Sigmoid colon (tissue), 7 donors: ENCODE data around the gene EGFL6. TPM values are rescaled to one million over a fixed set of nuclear protein-coding genes. Genes with fewer than 3 reads are reported as not detected.

Experiments used
- DNase-seq: peaks from one replicate; pipeline ENCODE4 v3.0.0-alpha.2; 2019
- H3K27ac ChIP-seq, 4 donors: fragments of 200-600 bp; sonication (generic); one replicate each; pipeline ENCODE4 v1.5.1; 2016 to 2019; ENCODE audit warnings: mild to moderate bottlenecking in 1 of 4
- H3K27me3 ChIP-seq, 3 donors: fragments of 200-600 bp; sonication (generic); one replicate each; pipeline ENCODE4 v1.5.1; 2019; ENCODE audit warnings: mild to moderate bottlenecking in 1 of 3
- H3K36me3 ChIP-seq, 4 donors: fragments of 200-600 bp; sonication (generic); one replicate each; pipeline ENCODE4 v1.5.1; 2016 to 2019
- H3K4me1 ChIP-seq, 4 donors: fragments of 200-600 bp; sonication (generic); one replicate each; pipeline ENCODE4 v1.5.1; 2017 to 2019
- H3K4me3 ChIP-seq, 4 donors: fragments of 200-600 bp; sonication (generic); one replicate each; pipeline ENCODE4 v1.5.1; 2017 to 2019; ENCODE audit warnings: mild to moderate bottlenecking in 2 of 4, moderate library complexity in 1 of 4
- H3K9me3 ChIP-seq, 4 donors: fragments of 200-600 bp in 3 of 4; sonication (generic) in 3 of 4; one replicate each; pipeline versions ENCODE4 v1.5.1 to v1.6.1; 2013 to 2019
- CTCF ChIP-seq, 4 experiments: fragments of 450-650 bp in 3 of 4; fragments of 200-600 bp in 1 of 4; IDR thresholded peaks; one replicate each; pipeline ENCODE4 v1.5.1; 2016 to 2019; ENCODE audit warnings: antibody characterized with exemption in 4 of 4, mild to moderate bottlenecking in 3 of 4, moderate library complexity in 2 of 4
- EP300 ChIP-seq, 4 donors: sonication (generic); formaldehyde crosslinking; IDR thresholded peaks; one replicate each; pipeline ENCODE4 v1.6.1; 2017; ENCODE audit warnings: antibody characterized with exemption in 4 of 4
- POLR2A ChIP-seq, 2 donors: fragments of 450-650 bp; IDR thresholded peaks; one replicate each; pipeline ENCODE4 v1.6.1; 2016; ENCODE audit warnings: antibody characterized with exemption in 2 of 2, mild to moderate bottlenecking in 2 of 2, moderate library complexity in 2 of 2
- POLR2AphosphoS5 ChIP-seq, 4 donors: sonication (generic); formaldehyde crosslinking; IDR thresholded peaks; one replicate each; pipeline ENCODE4 v1.6.1; 2017; ENCODE audit warnings: antibody characterized with exemption in 4 of 4
- WGBS, 2 donors: extraction: QIAGEN DNeasy Blood & Tissue Kit; methylation state at CpG; one replicate each; pipeline ENCODE4 v1.1.7; 2013; 5-methylcytosine and 5-hydroxymethylcytosine counted together
- intact Hi-C: fragments of 100-400 bp; cut with DNase I; formaldehyde crosslinking; loops from one replicate; pipeline ENCODE4 v1.15.1; 2023
- polyA plus RNA-seq, 3 donors: library from polyadenylated mRNA; stranded (reverse); fragments of 200-250 nt; gene quantifications; one replicate each; pipeline ENCODE4 v1.2.3, GENCODE V29; 2013
- total RNA-seq, 4 donors: library from RNA; depleted of rRNA; stranded (reverse); fragments of >200 nt; gene quantifications; one replicate each; pipeline ENCODE4 v1.1.0, GENCODE V29; 2016
- donor health status: healthy with polysubstance abuse.
- donor health status: Bipolar disorder and iron deficiency.
- donor health status: healthy.

Gene EGFL6
- total and polyA plus RNA-seq, 7 donors: 0.32 to 0.60 TPM; not detected in 5

GRCh38 chrX:13607331-13607995 lies 38.1 kb downstream of the EGFL6 start:
- TF ChIP-seq EP300 (IDR thresholded peaks at IDR 0.05) (no peak), POLR2AphosphoS5 (IDR thresholded peaks at IDR 0.05) (no peak), CTCF (IDR thresholded peaks at IDR 0.05) (no peak), POLR2A (IDR thresholded peaks at IDR 0.05) (no peak)
- Histone ChIP-seq H3K27me3 (no peaks in the 10 kb centered on the region), H3K4me3 (no peak overlapping the region), H3K9me3 (no peaks in the 10 kb centered on the region), H3K27ac (no peak overlapping the region), H3K4me1 (no peaks in the 10 kb centered on the region), H3K36me3 (no peaks in the 10 kb centered on the region)
- WGBS, 2 donors: 29 to 75% methylated on average over 6 of the region's 6 CpGs
- intact Hi-C loops: no loop called here
- no peak for DNase-seq

DNA sequence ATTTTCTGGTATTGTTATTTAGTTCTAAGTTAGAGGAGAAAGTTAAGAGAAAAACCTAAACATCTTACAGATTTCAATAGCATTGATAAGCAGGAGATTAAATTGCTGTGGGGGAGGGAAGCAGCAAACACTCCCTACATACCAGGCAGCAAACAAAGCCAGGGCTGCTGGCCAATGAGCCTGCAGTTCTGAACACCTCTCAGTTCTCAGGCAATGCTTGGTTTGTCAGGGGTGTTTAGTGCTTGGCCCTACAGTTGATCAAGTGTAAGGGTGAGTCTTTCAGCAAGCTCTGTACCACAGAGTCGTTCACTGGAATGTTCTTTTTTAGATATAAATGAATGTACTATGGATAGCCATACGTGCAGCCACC lies 38.6 kb downstream of the EGFL6 start:
- intact Hi-C loops: no loop called here
- H3K27ac ChIP-seq: no peak overlapping the region
- 63 to 83% methylated on average over 2 of the region's 2 CpGs for WGBS, 2 donors

DNA sequence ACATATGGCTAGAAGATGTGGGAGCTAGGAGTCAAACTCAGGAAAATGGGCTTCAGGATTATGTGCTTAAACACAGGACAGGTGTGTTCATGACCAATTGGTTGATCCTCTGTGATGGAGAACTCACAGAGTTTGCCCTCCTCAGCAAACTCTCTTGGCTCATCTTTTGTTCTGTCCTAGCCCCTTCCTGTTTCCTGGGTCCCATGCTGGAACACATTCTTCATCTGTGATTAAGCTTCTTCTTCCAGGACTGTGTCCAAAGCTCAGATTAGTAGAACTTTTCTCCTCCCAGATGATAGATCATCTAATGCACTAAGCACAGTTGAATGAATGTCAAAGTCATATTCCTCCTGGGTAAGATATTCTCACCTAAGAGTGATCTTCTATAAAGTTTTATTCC lies 44.8 kb downstream of the EGFL6 start:
- H3K27ac ChIP-seq: no peak overlapping the region
- TF ChIP-seq CTCF (IDR thresholded peaks at IDR 0.05): no peak
- TF ChIP-seq POLR2AphosphoS5 (IDR thresholded peaks at IDR 0.05): no peak
- no peak for TF ChIP-seq EP300 (IDR thresholded peaks at IDR 0.05)
- no peak for TF ChIP-seq POLR2A (IDR thresholded peaks at IDR 0.05)
- no peaks in the 10 kb centered on the region for H3K36me3 ChIP-seq
- no peaks in the 10 kb centered on the region for H3K27me3 ChIP-seq
- no peaks in the 10 kb centered on the region for H3K4me1 ChIP-seq
- no peak overlapping the region for H3K4me3 ChIP-seq
- H3K9me3 ChIP-seq: no peaks in the 10 kb centered on the region
- no peak for DNase-seq
- intact Hi-C loops: no loop called here

More for the DNA sequence above, 38.6 kb downstream of the EGFL6 start:
- Histone ChIP-seq H3K27me3 (no peaks in the 10 kb centered on the region), H3K4me1 (no peaks in the 10 kb centered on the region), H3K4me3 (no peak overlapping the region), H3K9me3 (no peaks in the 10 kb centered on the region), H3K36me3 (no peaks in the 10 kb centered on the region)
- DNase-seq: no peak
- no peak for TF ChIP-seq POLR2AphosphoS5 (IDR thresholded peaks at IDR 0.05)
- TF ChIP-seq CTCF (IDR thresholded peaks at IDR 0.05): no peak
- no peak for TF ChIP-seq POLR2A (IDR thresholded peaks at IDR 0.05)
- no peak for TF ChIP-seq EP300 (IDR thresholded peaks at IDR 0.05)

- H3K27me3 ChIP-seq: no peaks in the 10 kb centered on the region
- no peaks in the 10 kb centered on the region for H3K36me3 ChIP-seq
- DNase-seq: no peak
- H3K4me3 ChIP-seq: no peak overlapping the region
- WGBS, 2 donors: 38 to 82% methylated on average over 1 of the region's 1 CpG
- TF ChIP-seq POLR2AphosphoS5 (IDR thresholded peaks at IDR 0.05) (no peak), CTCF (IDR thresholded peaks at IDR 0.05) (no peak), POLR2A (IDR thresholded peaks at IDR 0.05) (no peak), EP300 (IDR thresholded peaks at IDR 0.05) (no peak)
- H3K9me3 ChIP-seq: no peaks in the 10 kb centered on the region
- H3K4me1 ChIP-seq: no peaks in the 10 kb centered on the region
- intact Hi-C loops: no loop called here
- no peak overlapping the region for H3K27ac ChIP-seq
These were observed 50.8 kb downstream of the EGFL6 start for GRCh38 chrX:13620207-13620606.

- 74 to 84% methylated on average over 3 of the region's 3 CpGs for whole genome bisulfite sequencing, 2 donors
- no peak for DNase-seq
- intact Hi-C loops: no loop called here
- no peak overlapping the region for H3K4me3 ChIP-seq
- no peaks in the 10 kb centered on the region for H3K9me3 ChIP-seq
- no peaks in the 10 kb centered on the region for H3K27me3 ChIP-seq
- H3K36me3 ChIP-seq: no peaks in the 10 kb centered on the region
- no peak overlapping the region for H3K27ac ChIP-seq
- TF ChIP-seq POLR2A (IDR thresholded peaks at IDR 0.05) (no peak), EP300 (IDR thresholded peaks at IDR 0.05) (no peak), CTCF (IDR thresholded peaks at IDR 0.05) (no peak), POLR2AphosphoS5 (IDR thresholded peaks at IDR 0.05) (no peak)
- H3K4me1 ChIP-seq: no peaks in the 10 kb centered on the region
These were observed 53.1 kb downstream of the EGFL6 start for GRCh38 chrX:13622401-13622964.
